GM18499 (cell line): ENCODE results near the gene NYNRIN.
"Not testable (repeated sequence)": the region's sequence is repeated elsewhere in the genome, so short reads cannot be mapped to it uniquely, and the experiment has no call there.

Experiments
- ATAC-seq: cut with Tn5 transposase; IDR thresholded peaks from one replicate; pipeline ENCODE4 v1.9.1; 2021; ENCODE audit warnings: moderate number of reproducible peaks; ENCODE audit not compliant: insufficient read depth, unreplicated experiment

NYNRIN gene

DNA sequence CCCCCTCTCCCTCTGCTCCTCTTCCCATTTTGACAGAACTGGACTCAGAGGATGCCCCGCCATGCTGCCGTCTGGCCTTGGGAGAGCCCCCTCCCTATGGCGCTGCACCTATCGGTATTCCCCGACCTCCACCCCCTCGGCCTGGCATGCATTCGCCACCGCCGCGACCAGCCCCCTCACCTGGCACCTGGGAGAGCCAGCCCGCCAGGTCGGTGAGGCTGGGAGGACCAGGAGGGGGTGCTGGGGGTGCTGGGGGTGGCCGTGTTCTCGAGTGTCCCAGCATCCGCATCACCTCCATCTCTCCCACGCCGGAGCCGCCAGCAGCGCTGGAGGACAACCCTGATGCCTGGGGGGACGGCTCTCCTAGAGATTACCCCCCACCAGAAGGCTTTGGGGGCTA, 29.3 kb upstream of the NYNRIN start:
- no peak for ATAC-seq

DNA sequence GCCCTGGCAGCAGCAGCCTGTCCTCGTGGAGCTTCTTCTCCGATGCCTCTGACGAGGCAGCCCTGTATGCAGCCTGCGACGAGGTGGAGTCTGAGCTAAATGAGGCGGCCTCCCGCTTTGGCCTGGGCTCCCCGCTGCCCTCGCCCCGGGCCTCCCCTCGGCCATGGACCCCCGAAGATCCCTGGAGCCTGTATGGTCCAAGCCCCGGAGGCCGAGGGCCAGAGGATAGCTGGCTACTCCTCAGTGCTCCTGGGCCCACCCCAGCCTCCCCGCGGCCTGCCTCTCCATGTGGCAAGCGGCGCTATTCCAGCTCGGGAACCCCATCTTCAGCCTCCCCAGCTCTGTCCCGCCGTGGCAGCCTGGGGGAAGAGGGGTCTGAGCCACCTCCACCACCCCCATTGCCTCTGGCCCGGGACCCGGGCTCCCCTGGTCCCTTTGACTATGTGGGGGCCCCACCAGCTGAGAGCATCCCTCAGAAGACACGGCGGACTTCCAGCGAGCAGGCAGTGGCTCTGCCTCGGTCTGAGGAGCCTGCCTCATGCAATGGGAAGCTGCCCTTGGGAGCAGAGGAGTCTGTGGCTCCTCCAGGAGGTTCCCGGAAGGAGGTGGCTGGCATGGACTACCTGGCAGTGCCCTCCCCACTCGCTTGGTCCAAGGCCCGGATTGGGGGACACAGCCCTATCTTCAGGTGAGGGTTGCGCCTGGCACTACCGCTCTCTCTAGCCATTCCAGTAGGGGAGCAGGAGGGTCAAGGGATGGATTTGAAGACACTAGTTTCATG, 28.7 kb upstream of the NYNRIN start:
- no peak for ATAC-seq

DNA sequence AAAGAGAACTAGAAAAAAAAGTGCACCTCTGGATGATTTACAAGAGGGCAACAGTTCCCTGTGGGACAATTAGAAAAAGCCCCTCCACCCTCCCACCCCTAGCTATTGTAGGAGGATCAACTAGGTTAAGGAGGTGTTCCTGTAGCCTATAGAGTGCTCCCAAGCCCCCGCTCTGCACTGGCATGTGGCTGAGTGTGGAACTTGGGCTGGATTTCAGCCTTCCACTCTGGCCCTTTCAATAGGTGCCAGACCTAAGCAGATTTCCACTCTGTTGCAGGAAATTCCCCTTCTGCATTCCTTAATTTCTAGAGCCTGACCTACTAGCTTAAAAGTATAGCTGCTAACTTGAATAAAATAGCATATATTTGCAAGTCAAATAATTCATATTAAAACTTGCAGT, 28.1 kb upstream of the NYNRIN start:
- ATAC-seq: no peak

DNA sequence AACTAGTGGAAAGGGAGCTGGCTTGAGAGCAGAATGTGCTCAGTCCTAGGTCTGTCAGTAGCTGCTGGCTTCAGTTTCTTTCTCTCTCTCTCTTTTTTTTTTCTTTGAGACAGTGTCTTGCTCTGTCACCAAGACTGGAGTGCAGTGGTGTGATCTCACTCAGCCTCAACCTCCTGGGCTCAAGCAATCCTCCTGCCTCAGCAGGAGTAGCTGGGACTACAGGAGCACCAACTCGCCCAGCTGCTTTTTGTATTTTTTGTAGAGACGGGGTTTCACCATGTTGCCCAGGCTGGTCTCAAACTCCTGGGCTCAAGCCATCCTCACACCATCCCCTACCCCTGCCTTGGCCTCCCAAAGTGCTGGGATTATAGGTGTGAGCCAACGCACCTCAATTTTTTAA, 27.2 kb upstream of the NYNRIN start:
- not testable (repeated sequence) for ATAC-seq

DNA sequence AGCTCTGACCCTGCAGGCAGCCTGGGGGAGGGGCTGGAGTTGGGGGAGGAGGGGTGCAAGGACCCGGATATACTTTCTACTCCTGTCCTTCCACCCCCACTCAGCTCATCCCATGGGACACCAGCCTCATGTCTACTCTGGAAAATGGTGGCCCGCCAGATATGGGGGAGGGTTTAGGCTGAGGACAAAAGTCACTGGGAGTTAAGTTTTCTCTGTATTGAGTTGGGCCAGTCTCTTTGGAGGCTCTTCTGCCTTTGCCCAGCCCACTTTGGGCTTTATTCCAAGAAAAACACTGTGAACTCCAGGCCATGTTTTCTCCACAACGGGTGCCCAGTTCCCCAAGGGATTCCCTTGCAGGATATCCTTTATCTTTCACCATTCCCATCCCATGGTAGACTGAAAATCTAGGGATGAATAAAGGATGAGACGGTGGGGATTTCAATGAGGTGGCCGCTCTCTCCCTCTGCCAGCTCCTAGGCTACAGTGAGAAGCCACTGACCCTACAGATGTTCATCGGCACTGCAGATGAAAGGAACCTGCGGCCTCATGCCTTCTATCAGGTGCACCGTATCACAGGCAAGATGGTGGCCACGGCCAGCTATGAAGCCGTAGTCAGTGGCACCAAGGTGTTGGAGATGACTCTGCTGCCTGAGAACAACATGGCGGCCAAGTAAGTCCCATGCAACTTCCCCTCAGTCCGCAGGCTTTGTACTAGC, 25.9 kb upstream of the NYNRIN start:
- ATAC-seq: no peak

DNA sequence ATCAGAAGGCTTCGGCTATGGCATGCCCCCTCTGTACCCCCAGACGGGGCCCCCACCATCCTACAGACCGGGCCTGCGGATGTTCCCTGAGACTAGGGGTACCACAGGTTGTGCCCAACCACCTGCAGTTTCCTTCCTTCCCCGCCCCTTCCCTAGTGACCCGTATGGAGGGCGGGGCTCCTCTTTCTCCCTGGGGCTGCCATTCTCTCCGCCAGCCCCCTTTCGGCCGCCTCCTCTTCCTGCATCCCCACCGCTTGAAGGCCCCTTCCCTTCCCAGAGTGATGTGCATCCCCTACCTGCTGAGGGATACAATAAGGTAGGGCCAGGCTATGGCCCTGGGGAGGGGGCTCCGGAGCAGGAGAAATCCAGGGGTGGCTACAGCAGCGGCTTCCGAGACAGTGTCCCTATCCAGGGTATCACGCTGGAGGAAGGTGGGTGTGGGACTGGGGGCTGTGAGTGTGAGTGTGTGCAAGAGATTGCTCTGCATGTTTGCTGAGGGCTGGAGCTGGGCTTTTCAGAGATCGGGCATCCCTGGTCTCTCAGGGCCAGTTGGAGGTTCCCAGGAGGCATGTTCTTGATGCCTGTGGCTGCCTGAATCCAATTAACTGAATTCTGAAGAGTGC, 22.2 kb upstream of the NYNRIN start:
- no peak for ATAC-seq

DNA sequence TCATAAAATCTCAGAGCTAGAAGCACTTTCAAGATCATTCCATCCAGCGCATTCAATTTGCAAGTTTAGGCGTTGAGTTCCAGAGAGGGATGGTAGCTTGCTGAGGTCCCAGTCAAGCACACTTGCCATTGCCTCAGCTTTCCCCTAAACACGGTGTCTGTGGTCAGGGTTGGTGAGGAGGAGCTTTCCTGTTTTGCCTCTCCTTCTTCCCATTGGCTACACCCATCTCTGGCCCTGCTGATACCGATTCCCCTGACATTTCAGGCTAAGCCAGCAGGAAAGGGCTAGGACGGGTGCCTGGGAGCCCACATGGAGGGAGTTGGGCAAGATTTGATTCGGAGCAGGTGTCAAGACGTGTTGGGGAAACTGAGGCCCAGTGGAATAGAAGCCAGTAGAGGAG, 21.7 kb upstream of the NYNRIN start:
- ATAC-seq: no peak

DNA sequence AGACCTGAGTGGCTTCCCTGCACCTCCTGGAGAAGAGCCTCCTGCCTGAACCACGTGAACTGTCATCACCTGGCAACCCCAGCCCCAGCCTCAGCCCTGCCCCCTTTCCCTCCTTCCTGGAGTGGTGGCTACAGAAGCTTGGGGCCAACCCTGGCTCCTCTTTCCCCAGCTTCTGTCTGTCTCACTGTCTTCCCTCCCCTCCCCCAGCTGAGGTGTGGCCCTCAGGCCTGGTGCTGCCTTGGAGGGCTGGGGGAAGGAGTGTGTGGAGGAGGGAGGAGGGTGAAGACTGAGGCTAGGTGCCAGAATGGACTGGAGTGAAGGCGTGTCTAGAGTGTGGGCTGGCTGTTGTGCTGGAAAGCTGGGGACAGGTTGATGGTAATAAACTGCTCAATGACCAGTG, 21.1 kb upstream of the NYNRIN start:
- no peak for ATAC-seq

DNA sequence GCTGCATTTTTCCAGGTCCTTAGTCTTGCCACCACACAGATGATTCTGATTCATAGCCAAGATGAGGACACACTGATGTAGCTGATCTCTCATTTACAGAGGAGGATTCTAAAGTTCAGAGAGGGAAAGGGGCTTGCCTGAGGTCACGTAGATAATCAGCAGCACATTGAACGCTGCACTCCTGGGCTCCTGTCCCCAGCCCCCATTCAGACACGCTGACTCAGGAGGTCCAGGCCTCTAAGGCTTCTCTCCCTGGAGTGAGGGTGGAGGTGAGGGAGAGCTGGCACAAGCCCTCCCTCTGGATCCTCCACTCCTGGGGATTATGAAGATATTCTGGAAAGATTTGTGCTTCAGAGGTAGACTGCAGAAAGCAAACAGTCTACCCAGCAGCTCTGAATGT, 20.5 kb upstream of the NYNRIN start:
- ATAC-seq: no peak

DNA sequence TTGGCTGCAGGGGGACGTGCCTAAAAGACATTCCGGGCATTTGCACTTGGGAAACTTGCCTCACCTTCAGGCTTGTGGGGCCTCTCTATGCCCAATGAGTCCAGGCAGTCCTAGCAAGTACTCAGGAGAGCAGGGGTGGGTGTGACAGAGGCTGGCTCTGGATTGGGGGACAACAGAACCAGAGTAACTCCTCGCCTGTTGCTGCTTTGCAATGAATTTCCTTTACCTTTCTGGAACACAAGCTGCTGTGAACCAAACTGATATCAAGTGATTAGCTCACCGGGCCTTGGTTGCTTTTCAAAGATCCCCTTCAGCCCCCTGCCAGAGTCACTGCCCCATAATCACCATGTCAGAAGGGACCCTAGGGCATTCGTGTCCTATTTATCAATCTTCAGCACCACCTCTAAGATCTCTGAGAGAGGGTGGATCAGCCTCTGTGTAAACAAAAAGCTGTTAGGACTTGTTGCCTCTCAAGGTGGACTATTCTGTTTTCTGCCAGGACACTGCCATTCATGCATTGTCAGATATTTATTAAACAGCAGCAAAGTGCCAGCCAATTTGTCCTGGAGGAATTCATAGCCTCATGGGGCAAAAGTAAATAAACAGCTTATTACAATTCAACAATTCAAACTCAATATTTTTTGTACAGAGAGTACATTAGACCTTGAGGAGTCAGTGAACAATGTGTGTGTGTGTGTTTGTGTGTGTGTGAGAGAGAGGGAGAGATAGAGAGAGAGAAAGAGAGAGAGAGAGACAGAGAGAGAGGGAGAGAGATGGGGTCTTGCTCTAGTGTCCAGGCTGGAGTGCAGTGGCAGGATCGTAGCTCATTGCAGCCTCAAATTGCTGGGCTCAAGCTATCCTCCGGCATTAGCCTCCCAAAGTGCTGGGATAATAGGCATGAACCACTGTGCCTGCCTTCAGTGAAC, 19.6 kb upstream of the NYNRIN start:
- ATAC-seq: no peak

DNA sequence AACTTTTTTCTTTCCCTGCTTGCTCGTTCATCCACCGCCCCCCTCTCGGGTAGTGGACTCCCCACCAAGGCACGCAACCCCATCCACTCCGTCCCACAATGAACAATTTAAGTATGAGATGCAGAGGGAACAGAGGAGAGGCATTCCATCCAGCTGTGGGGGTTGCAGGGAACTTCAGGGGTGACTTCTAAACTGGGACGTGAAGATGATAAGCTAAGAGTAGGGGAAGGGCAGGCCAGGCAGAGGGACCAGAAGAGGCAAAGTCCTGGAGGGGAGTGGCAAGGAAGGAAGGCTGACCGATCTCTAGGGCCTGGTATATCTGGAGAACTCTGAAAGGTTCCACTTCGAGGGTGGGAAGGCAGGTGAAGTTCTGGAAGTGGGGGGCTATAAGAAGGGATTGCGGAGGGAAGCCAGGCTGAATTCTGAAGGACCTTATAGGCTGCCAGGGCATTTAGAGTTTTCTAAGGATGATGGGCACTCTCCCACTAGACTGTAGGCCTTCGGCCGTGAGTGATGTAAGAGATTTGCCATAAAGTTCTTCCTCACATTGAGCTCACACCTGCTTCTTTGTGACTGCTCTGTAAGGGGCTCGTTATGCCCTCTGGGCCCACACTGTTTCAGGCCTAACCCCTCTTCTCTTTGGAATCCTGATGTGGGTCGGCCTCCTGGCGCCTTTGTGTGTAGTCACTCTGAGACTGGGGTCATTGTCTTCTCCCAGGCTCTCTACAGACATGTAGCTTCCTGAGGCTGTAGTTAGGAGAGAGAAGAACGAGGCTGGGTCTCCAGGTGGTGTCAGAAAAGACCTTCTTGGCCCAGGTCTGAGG, 18.7 kb upstream of the NYNRIN start:
- ATAC-seq: no peak

DNA sequence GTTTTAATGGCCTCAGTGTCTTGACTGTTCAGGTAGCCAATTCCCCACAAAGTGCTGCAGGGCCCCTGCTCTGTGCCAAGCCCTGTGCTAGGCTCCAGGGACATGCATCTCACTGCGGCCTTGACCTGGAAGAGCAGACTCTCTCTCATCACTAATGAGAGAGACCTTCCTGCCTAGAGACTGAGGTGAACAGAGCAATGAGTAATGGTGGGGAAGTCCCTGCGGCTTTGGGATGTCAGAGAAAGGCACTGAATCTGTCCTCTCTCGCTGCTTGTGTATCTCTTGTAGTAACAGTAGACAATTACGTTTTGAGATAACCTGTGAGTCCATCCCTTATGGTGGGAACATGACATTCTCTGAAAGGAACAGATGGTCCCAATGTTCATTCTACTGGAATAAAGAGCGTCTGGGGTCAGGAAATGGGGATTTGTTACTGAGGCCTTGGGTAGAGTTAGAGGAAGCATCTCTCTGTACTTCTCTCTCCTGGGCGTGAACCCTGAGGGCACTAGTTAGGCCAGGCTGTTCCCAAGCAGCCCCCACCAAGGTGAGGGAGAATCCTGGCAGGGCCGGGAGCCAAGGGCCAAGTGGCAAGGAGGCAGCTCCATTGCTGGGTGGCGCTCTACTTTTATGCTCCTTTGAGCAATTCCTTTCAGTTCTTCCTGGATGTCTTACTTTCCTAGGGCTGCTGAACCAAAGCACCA, 17.3 kb upstream of the NYNRIN start:
- no peak for ATAC-seq

DNA sequence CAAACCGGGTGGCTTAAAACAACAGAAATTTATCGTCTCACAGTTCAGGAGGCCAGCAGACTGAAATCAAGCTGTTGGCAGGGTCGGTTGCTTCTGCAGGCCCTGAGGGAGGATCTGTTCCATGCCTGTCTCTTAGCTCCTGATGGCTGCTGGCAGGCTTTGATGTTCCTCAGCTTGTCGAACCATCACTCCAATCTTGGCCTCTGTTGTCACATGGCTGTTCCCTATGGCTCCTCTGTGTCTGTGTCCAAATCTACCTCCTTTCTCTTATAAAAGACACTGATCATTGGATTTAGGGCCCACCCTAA, 16.8 kb upstream of the NYNRIN start:
- no peak for ATAC-seq

DNA sequence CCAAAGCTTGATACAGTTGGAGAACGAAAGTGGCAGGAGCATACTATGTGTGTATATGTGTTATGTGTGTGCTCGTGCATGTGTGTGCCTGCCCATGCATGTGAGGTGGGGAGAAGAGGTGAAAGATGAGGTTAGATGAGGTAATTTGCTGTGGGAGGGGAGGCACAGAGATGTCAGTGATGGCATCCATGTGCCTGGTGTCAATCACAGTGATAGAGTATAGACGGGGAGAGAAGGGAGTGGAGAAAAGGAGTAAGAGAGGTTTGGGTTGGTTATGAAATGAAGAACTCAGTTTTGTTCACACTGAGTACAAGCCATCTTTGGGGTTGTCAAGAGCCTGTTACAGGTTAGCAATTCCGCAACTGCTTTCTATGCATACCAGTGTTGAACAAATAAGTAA, 14.6 kb upstream of the NYNRIN start:
- no peak for ATAC-seq

DNA sequence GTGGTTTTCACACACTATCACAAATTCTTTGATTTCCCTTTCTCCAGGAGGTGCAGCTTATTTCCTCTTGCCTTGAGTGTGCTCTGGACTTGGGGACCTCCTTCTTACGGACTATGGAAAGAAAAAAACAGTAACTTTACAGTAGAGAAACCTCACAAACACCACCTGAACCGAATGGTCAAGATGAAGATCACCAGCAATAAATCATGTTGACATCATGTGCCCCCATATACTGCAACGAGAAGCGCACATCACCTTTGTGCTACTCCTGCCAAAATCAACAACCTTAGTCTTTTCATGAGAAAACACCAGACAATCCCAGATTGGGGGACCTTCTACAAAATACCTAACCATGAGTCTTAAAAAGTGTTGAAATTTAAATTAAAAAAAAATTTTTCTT, 13.3 kb upstream of the NYNRIN start:
- no peak for ATAC-seq

DNA sequence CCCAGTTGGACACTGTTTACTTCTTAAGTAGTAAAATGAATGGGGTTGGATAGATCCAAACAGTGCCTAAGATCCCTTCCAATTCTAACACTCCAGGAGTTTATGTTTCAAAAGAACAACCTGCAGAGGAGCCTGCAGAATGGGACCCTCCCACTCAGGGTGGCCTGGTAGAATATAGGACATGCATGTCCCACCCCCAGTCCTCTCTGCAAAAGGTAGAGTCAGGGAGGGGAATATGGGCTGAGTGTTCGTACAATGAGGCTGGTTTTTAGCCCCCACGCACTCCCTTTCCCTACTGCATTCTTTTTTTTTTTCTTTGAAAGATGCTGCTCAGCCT, 11.8 kb upstream of the NYNRIN start:
- no peak for ATAC-seq

DNA sequence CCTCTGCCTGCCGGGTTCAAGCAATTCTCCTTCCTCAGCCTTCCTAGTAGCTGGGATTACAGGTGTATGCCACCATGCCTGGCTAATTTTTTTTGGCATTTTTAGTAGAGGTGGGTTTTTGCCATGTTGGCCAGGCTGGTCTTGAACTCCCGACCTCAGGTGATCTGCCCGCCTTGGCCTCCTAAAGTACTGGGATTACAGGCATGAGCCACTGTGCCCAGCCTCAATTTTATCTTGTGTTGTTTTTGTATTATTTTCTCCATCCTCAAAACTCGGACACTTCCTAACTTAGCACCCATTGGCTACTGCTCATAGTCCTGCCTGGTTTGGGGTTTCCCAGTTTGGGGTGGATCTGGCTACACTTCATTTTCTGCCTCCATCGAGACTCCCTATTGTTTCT, 11.2 kb upstream of the NYNRIN start:
- not testable (repeated sequence) for ATAC-seq

DNA sequence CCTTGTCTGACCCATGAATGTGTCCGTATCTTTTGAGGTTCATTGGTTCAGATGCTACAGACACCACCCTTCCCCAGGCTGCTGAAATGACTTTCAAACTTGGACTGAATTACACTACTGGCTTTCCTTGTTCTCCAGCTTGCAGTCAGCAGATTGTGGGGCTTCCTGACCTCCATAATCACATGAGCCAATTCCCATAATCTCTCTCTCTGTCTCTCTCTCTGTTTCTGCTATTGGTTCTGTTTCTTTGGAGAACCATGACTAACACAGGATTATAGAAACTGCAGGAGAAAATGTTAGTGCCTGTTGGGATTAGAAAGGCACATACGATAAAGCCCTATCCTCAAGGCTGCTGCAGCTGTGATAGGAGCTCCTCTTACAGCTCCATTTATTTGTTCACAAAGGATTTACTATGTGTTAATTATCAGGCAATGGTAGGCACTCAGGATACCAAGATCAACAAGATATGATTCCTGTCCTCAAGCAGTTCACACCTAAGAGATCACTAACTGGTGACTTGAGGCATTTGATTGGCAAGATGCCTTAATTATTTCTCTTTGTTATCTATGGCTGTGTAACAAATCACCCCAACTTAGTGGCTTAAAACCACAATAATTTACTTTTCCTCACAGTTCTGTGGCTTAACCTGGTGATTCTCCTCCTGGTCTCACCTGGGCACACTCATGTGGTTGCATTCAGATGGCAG, 10.2 kb upstream of the NYNRIN start:
- ATAC-seq: no peak
